ENCODE measurements around the gene SND1. TPM values are rescaled to one million over a fixed set of nuclear protein-coding genes. Genes with fewer than 3 reads are reported as not detected.

The SND1 gene
- total RNA-seq, 3 donors from 2014 or later, result 260 to 267 (median 267) TPM

DNA sequence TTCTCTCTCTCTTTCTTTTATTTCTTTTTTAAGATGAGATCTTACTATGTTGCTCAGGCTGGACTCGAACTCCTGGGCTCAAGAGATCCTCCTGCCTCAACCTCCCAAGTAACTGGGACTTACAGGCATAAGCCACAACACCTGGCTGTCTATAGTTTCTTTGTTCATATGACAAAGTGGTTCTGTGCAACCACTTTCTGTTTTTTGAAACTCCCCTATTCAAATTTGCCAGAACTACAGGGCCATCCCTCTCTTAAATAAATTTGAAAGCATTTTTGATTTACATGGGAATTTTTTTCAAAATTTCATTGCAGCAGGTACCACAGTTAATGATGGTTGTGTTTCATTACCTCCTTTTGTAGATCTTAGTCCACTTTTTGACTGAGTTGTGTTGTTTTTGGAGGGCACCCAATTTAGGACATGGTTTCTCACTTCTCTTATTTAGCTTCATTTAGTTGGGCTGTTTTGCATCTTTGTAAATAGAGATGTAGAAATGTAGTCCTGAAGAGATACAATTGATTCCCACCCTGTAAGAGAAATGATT lies 260.0 kb downstream of the SND1 start:
- H3K36me3 Mint-ChIP-seq (ENCODE audit: insufficient read depth), result peaks cover 37% of the 10 kb centered on the region
- peaks cover 21% of the 10 kb centered on the region for H3K4me1 Mint-ChIP-seq (ENCODE audit: low read depth)
- H3K9me3 Mint-ChIP-seq, result no peaks in the 10 kb centered on the region
- H3K27me3 Mint-ChIP-seq (ENCODE audit: low read depth), result no peaks in the 10 kb centered on the region
- ATAC-seq (no peak), DNase-seq (no peak)
- no peak overlapping the region for H3K4me3 Mint-ChIP-seq

DNA sequence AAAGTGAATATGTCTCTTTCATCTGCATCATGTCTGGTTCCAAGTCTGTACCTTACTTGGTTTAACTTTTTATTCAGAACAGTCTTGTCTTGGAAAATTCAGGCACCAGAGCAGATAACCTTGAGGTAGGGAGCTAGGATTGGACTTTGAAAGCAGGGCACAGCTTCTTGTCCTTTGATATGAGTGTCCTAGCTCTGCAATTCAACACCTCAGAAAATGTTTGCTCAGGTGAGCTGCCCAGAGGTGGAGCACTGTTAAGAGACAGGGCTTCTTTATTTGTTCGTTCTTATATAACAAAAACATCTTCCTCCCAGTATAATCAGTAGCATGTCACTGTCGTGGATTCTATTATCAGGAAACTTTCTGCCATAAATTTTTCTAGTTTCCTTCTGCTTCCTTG lies 260.9 kb downstream of the SND1 start:
- Mint-ChIP-seq H3K27me3 (ENCODE audit: low read depth) (no peaks in the 10 kb centered on the region), H3K36me3 (ENCODE audit: insufficient read depth) (peaks cover 31% of the 10 kb centered on the region), H3K4me1 (ENCODE audit: low read depth) (peaks cover 13% of the 10 kb centered on the region), H3K9me3 (no peaks in the 10 kb centered on the region), H3K4me3 (no peak overlapping the region)
- DNase-seq (no peak), ATAC-seq (no peak)

DNA sequence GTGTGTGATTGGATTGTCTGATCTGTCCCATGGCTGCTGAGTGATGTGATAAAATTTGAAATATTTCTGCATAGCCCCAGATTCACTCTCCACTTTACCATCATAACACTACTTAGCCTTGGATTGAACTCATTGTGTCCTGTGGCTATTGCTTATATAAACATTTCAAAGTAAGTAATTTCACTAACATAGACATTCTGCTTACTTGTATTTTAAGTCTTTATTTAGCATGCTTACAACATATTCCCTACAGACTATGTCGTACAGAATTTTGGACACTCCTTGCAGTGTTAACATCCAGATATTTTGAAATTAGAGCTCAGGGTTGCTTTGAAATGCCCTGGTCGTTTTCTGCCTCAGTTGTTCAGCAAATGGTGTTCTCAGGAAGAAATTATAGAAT lies 261.7 kb downstream of the SND1 start:
- no peaks in the 10 kb centered on the region for H3K27me3 Mint-ChIP-seq (ENCODE audit: low read depth)
- DNase-seq (no peak), ATAC-seq (no peak)
- peaks cover 27% of the 10 kb centered on the region for H3K36me3 Mint-ChIP-seq (ENCODE audit: insufficient read depth)
- no peak overlapping the region for H3K4me3 Mint-ChIP-seq
- H3K4me1 Mint-ChIP-seq (ENCODE audit: low read depth), result peaks cover 11% of the 10 kb centered on the region
- H3K9me3 Mint-ChIP-seq, result no peaks in the 10 kb centered on the region

DNA sequence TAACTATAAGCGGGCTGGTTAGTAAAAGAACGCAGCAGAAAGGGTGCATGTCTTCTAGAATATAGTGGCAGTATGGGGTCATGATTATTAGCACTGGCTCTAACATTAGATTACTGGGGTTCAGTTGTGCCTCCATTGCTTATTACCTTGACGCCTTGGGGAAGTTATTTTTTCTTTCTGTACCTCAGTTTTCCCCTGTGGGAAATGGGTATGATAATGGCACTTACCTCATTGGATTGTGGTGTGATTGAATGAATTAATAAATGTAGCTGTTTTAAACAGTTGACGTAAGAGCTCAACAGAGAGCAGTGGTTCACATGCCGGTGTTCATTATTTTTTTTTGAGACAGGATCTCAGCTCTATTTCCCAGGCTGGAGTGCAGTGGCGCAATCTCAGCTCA lies 262.7 kb downstream of the SND1 start:
- peaks cover 6% of the 10 kb centered on the region for H3K4me1 Mint-ChIP-seq (ENCODE audit: low read depth)
- ATAC-seq (no peak), DNase-seq (no peak)
- no peaks in the 10 kb centered on the region for H3K9me3 Mint-ChIP-seq
- no peaks in the 10 kb centered on the region for H3K27me3 Mint-ChIP-seq (ENCODE audit: low read depth)
- no peak overlapping the region for H3K4me3 Mint-ChIP-seq
- peaks cover 19% of the 10 kb centered on the region for H3K36me3 Mint-ChIP-seq (ENCODE audit: insufficient read depth)

- H3K36me3 Mint-ChIP-seq (ENCODE audit: insufficient read depth), result peaks cover 7% of the 10 kb centered on the region
- no peak overlapping the region for H3K4me3 Mint-ChIP-seq
- no peaks in the 10 kb centered on the region for H3K27me3 Mint-ChIP-seq (ENCODE audit: low read depth)
- no peaks in the 10 kb centered on the region for H3K9me3 Mint-ChIP-seq
- peaks cover 8% of the 10 kb centered on the region for H3K4me1 Mint-ChIP-seq (ENCODE audit: low read depth)
- no peak for ATAC-seq
- DNase-seq, result no peak
These were observed 264.7 kb downstream of the SND1 start for GRCh38 chr7:127916735-127917134.

GRCh38 chr7:127918130-127918529 lies 266.1 kb downstream of the SND1 start:
- Mint-ChIP-seq H3K4me1 (ENCODE audit: low read depth) (peaks cover 8% of the 10 kb centered on the region), H3K27me3 (ENCODE audit: low read depth) (no peaks in the 10 kb centered on the region), H3K9me3 (no peaks in the 10 kb centered on the region), H3K4me3 (no peak overlapping the region), H3K36me3 (ENCODE audit: insufficient read depth) (peaks cover 2% of the 10 kb centered on the region)
- ATAC-seq (no peak), DNase-seq (no peak)

DNA sequence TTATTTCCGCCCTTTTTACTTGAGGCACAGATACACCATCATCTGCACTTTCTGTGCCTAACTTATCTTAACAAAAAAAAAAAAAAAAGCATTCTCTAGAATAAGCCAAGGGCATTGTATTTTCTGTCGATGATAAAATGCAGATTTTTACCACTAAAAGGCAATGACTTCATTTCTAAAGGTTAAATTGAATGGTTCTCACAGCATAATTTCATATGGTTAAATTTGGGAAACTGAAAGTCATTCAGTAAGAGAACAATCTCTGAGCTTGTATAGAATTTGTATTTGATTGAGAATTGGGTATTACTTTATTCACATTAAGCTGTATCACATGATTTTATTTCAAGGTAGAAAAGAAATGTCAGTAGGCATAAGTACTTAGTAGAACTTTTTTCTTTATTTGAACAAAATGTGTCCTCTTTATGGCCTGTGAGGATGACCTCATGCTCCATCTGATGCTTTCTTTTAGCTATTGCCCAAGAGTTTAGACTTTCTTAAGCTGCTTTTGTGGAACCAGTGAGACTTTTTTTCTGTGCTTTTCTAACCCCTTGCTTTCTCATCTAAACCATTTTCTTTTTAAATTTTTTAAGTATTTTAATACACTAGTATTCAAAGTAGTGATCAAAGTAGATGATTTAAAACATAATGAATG lies 268.9 kb downstream of the SND1 start:
- no peak for ATAC-seq
- H3K4me1 Mint-ChIP-seq (ENCODE audit: low read depth), result peaks cover 13% of the 10 kb centered on the region
- H3K4me3 Mint-ChIP-seq, result no peak overlapping the region

DNA sequence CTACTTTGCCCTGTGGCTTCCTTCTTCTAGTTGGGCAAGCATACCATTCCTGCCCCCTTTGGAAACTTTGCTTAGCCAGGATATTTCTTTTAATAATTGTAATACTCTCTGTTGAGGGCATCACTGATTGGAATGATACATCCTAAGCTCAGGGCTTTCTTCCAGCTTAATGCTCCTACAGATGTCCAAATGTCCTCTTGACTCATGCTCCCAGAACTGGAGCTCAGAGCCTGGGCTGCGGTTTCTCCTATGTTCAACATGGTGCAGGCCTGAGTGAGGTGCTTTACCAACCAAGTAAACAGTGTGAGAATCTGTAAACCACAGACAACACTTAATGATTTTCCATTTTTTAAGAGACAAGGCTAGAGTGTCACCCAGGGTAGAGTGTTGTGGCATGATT lies 270.7 kb downstream of the SND1 start:
- H3K9me3 Mint-ChIP-seq, result no peaks in the 10 kb centered on the region
- peaks cover 21% of the 10 kb centered on the region for H3K4me1 Mint-ChIP-seq (ENCODE audit: low read depth)
- ATAC-seq (no peak), DNase-seq (no peak)
- H3K4me3 Mint-ChIP-seq, result no peak overlapping the region
- no peaks in the 10 kb centered on the region for H3K27me3 Mint-ChIP-seq (ENCODE audit: low read depth)
- H3K36me3 Mint-ChIP-seq (ENCODE audit: insufficient read depth), result peaks cover 6% of the 10 kb centered on the region

More for the DNA sequence above, 268.9 kb downstream of the SND1 start:
- no peak for DNase-seq
- Mint-ChIP-seq H3K27me3 (ENCODE audit: low read depth) (no peaks in the 10 kb centered on the region), H3K9me3 (no peaks in the 10 kb centered on the region), H3K36me3 (ENCODE audit: insufficient read depth) (peaks cover 6% of the 10 kb centered on the region)

DNA sequence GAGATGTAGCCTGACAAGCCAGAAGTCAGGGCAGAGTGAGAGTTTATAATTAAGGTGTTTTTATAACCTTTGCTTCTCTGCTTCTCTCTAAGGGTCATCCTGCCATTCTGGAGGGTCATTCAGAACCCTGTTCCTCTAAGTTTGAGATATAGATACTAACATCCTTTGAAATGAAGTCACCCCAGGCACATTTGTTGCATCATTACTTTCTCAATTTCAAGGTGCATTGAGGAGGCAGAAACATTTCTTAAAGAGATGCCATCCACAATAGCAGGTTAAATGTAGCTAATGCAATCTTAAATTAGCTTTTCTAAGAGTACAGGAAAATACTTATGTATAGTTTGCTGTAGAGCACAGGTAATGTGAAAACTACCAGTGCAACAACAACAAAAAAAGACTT lies 272.9 kb downstream of the SND1 start:
- H3K4me1 Mint-ChIP-seq (ENCODE audit: low read depth), result peaks cover 20% of the 10 kb centered on the region
- no peaks in the 10 kb centered on the region for H3K27me3 Mint-ChIP-seq (ENCODE audit: low read depth)
- DNase-seq (no peak), ATAC-seq (no peak)
- H3K4me3 Mint-ChIP-seq, result no peak overlapping the region
- H3K9me3 Mint-ChIP-seq, result no peaks in the 10 kb centered on the region
- peaks cover 15% of the 10 kb centered on the region for H3K36me3 Mint-ChIP-seq (ENCODE audit: insufficient read depth)

- Mint-ChIP-seq H3K9me3 (no peaks in the 10 kb centered on the region), H3K4me3 (no peak overlapping the region), H3K36me3 (ENCODE audit: insufficient read depth) (peaks cover 33% of the 10 kb centered on the region), H3K27me3 (ENCODE audit: low read depth) (no peaks in the 10 kb centered on the region), H3K4me1 (ENCODE audit: low read depth) (peaks cover 16% of the 10 kb centered on the region)
- ATAC-seq (no peak), DNase-seq (no peak)
These were observed 275.3 kb downstream of the SND1 start for GRCh38 chr7:127927348-127927696.

GRCh38 chr7:127928222-127928621 lies 276.2 kb downstream of the SND1 start:
- no peak for DNase-seq
- no peak for ATAC-seq
- peaks cover 37% of the 10 kb centered on the region for H3K36me3 Mint-ChIP-seq (ENCODE audit: insufficient read depth)
- no peaks in the 10 kb centered on the region for H3K27me3 Mint-ChIP-seq (ENCODE audit: low read depth)
- H3K4me1 Mint-ChIP-seq (ENCODE audit: low read depth), result peaks cover 14% of the 10 kb centered on the region
- no peak overlapping the region for H3K4me3 Mint-ChIP-seq
- no peaks in the 10 kb centered on the region for H3K9me3 Mint-ChIP-seq

GRCh38 chr7:127928852-127929251 lies 276.9 kb downstream of the SND1 start:
- ATAC-seq (no peak), DNase-seq (no peak)
- Mint-ChIP-seq H3K4me1 (ENCODE audit: low read depth) (peaks cover 11% of the 10 kb centered on the region), H3K36me3 (ENCODE audit: insufficient read depth) (peaks cover 37% of the 10 kb centered on the region), H3K27me3 (ENCODE audit: low read depth) (no peaks in the 10 kb centered on the region), H3K4me3 (no peak overlapping the region), H3K9me3 (no peaks in the 10 kb centered on the region)

DNA sequence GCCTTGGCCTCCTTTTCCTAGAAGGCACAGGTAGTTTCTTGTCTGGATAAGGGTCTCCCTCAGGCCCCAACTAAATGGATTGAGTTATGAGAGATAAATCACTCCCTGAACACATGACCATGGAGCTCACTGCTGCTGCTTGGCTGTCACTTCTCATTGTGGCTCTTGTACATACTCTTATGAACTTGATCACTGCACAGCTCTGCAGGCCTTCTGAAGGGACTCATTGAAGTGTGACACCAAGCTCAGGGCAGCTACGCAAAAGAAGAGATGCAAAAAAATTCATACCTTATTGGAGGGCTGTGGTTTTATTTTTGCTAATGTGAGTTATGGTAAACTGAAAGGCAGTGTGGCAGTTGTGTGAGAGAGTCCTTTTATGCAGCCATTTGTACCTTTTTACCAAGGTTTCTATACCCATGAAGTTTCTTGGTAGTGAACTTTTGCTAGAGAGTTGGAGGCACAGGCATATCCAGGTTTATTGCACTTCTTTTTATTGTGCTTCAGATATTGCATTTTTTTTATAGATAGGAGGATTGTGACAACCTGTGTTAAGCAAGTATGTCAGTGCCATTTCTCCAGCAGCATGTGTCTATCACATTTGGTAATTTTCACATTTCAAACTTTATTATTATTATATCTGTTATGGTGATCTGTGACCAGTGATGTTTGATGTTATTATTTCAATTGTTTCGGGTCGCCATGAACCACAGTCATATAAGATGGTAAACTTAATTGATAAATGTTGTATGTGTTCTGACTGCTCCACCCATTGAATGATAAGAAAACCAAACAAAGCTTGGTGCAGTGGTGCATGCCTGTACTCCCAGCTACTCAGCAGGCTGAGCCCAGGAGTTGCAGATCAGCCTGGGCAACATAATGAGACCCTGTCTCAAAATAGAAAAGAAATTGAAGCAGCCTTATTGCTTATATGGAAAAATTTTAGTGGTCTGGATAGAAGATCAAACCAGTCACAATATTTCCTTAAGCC lies 278.6 kb downstream of the SND1 start:
- Mint-ChIP-seq H3K36me3 (ENCODE audit: insufficient read depth) (peaks cover 43% of the 10 kb centered on the region), H3K4me3 (no peak overlapping the region), H3K9me3 (no peaks in the 10 kb centered on the region), H3K27me3 (ENCODE audit: low read depth) (no peaks in the 10 kb centered on the region), H3K4me1 (ENCODE audit: low read depth) (peaks cover 9% of the 10 kb centered on the region)
- ATAC-seq (no peak), DNase-seq (no peak)

DNA sequence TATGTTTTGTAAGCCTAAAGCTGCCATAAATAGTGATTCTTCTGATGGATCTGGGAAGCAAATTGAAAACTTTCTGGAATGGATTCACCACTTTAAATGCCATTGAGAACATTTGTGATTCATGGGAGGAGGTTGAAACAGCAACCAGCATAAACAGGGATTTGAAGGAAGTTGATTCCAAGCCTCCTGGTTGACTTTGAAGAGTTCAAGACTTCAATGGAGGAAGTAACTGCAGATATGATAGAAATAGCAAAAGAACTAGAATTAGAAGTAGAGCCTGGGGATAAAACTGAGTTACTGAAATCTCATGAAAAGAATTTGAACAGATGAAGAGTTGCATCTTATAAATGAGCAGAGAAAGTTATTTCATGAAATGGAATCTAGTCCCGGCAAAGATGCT lies 280.1 kb downstream of the SND1 start:
- DNase-seq (no peak), ATAC-seq (no peak)
- Mint-ChIP-seq H3K9me3 (no peaks in the 10 kb centered on the region), H3K36me3 (ENCODE audit: insufficient read depth) (peaks cover 43% of the 10 kb centered on the region), H3K4me1 (ENCODE audit: low read depth) (peaks cover 5% of the 10 kb centered on the region), H3K4me3 (no peak overlapping the region), H3K27me3 (ENCODE audit: low read depth) (no peaks in the 10 kb centered on the region)

DNA sequence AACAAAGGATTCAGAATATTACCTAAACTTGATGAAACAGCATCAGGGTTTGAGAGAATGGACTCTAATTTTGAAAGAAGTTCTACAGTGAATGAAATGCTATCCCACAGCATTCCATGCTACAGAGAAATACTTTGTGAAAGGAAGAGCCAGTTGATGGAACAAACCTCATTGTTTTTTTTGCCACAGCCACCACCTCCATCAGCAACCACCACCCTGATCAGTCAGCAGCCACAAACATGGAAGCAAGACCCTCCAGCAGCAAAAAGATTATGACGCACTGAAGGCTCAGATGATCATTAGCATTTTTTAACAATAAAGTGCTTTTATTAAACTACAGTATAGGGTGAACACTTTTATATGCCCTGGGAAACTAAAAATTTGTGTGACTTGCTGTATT lies 280.5 kb downstream of the SND1 start:
- no peak for ATAC-seq
- Mint-ChIP-seq H3K36me3 (ENCODE audit: insufficient read depth) (peaks cover 43% of the 10 kb centered on the region), H3K4me3 (no peak overlapping the region), H3K9me3 (no peaks in the 10 kb centered on the region), H3K4me1 (ENCODE audit: low read depth) (peaks cover 1% of the 10 kb centered on the region), H3K27me3 (ENCODE audit: low read depth) (no peaks in the 10 kb centered on the region)
- no peak for DNase-seq
